GM18909 (cell line): Measurements from ENCODE around the gene SIGLEC9.
"Not testable (repeated sequence)": the region's sequence is repeated elsewhere in the genome, so short reads cannot be mapped to it uniquely, and the experiment has no call there.

ENCODE experiments used
- ATAC-seq: cut with Tn5 transposase; IDR thresholded peaks from one replicate; pipeline ENCODE4 v1.9.1; 2021; ENCODE audit warnings: mild to moderate bottlenecking; ENCODE audit not compliant: unreplicated experiment, poor library complexity

The SIGLEC9 gene

DNA sequence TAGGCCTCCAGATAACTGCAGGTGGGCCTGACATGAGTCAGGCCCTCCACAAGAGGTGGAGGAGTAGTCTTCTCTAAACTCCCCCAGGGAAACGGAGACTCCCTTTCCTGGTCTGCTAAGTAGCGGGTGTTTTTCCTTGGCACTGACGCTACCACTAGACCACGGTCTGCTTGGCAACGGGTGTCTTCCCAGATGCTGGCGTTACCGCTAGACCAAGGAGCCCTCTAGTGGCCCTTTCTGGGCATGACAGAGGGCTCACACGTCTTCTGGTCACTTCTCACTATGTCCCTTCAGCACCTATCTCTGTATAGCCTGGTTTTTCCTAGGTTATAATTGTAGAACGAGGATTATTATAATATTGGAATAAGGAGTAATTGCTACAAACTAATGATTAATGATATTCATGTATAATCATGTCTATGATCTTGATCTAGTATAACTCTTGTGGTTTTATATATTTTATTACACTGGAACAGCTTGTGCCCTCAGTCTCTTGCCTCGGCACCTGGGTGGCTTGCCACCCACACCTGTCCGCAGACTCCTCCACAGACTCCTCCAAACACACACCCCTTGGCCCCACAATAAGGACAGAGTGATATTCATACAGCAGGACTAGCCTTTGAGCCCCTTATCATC lies 44.7 kb downstream of the SIGLEC9 start:
- not testable (repeated sequence) for ATAC-seq

DNA sequence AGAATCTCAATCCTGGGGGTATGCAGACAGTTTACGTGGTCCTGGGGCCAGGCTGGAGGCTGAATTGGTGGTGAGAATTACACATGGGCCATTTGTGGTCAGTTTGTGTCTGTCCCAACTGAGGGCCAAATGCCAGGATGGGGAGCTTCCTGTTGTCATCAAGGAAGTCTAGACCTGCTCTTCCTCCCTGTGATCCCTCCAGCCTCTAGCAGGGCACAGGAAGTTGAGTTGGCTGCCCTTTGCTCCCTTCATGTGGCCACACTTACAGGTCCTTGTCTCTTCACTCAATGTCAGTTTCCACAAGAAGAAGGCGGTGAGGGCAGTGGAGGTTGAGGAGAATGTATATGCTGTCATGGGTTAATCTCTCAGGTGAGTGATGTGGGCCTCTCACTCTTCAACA lies 47.5 kb downstream of the SIGLEC9 start:
- ATAC-seq = no peak

DNA sequence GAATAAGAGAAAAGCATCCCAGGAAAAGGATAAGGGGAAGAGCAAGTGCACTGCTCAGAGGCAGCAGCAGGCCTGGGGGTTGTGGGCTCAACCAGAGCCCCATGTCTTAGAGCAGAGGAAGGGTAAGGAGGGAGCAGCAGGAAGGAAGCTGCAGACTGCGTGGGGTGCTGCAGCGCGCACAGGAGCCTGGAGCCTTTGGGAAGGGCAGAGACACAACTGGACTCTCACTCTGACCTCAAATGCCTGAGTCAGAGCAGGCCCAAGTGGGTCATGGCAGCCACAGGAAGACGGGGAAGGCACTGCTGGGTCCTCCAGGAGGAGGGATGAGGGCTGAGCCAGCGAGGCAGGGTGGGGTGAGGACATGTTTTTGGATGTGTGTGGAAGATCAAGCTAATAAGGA lies 49.0 kb downstream of the SIGLEC9 start:
- no peak for ATAC-seq

GRCh38 chr19:51179256-51179655 lies 54.5 kb downstream of the SIGLEC9 start:
- no peak for ATAC-seq
